Posterior vena cava (tissue), 2 donors: ENCODE results near the gene GABBR2. TPM values are rescaled to one million over a fixed set of nuclear protein-coding genes. Genes with fewer than 3 reads are reported as not detected.

Source experiments
- DNase-seq: peaks from one replicate; pipeline ENCODE4 v3.0.0-alpha.2; 2020; ENCODE audit warnings: low spot score
- intact Hi-C, 2 donors: fragments of 100-400 bp; cut with DNase I; formaldehyde crosslinking; loops; one replicate each; pipeline versions ENCODE4 v1.14.1 to v1.14.2; 2022 to 2023
- total RNA-seq, 2 donors: library from RNA; stranded (reverse); fragmentation: NEBNext Ultra II Directional; extraction: Animal tissue kit (Norgen Biotek cat#: 25700); gene quantifications; one replicate each; pipeline ENCODE4 v1.2.1, GENCODE V29; 2021
- donor health status: DM: yes; HTN: yes; CAD: no.
- donor health status: DM: yes; HTN: yes; CAD: no.

The GABBR2 gene
- total RNA-seq, 2 donors from 2014 or later = not detected

DNA sequence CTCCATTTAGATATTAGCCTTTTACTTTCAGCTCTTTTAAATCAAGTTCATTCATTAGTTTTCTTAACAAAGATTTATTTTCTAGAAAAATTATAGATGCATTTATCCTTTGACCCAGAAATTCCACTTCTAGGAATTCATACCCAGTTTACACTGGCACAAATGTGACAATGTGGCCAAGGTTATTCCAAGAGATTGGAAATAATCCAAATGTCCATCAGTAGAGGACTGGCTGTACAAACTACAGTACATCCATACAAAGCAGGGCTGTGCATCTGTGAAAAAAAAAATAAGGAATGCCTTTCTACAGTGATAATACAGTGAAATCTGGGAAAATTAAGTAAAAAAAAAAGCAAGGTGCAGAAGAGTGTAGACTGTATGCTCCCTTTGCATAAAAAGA is 149.2 kb downstream of the GABBR2 start:
- intact Hi-C loops = no loop called here
- DNase-seq = no peak

DNA sequence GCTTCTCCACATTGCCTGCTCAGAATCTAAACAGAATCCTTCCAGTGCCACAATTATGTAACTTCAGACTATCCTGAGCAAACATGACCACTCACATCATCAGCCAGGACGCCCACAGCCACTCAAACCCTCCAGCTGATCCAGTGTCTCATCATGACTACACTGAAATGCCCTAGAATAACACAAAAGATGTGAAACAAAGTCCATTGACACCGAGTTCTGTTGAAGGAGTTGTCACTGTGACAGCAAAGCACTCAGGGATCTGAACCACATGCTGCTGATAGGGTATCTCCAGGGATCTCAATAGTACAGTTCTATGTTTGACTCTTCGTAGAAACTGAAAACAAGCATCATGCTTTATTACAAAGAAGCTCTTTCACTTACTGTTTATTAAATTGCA is 150.2 kb downstream of the GABBR2 start:
- DNase-seq = no peak
- intact Hi-C loops = no loop called here

DNA sequence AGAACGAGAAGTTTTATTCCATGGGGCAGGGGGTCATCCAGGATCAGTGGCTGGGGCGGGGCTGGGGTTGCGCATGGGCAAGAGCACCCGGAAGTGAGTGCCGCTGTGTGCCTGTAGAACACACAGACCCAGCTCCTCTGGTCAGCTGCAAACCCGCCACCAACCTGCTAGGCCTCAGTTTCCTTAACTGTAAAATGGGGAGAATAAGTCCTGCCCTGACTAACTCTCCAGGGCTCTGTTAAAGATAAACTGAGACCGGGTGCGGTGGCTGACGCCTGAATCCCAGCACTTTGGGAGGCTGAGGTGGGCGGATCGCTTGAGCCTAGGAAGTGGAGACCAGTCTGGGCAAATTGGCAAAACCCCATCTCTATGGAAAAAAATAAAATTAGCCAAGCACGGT is 152.2 kb downstream of the GABBR2 start:
- intact Hi-C loops = no loop called here
- DNase-seq = no peak

DNA sequence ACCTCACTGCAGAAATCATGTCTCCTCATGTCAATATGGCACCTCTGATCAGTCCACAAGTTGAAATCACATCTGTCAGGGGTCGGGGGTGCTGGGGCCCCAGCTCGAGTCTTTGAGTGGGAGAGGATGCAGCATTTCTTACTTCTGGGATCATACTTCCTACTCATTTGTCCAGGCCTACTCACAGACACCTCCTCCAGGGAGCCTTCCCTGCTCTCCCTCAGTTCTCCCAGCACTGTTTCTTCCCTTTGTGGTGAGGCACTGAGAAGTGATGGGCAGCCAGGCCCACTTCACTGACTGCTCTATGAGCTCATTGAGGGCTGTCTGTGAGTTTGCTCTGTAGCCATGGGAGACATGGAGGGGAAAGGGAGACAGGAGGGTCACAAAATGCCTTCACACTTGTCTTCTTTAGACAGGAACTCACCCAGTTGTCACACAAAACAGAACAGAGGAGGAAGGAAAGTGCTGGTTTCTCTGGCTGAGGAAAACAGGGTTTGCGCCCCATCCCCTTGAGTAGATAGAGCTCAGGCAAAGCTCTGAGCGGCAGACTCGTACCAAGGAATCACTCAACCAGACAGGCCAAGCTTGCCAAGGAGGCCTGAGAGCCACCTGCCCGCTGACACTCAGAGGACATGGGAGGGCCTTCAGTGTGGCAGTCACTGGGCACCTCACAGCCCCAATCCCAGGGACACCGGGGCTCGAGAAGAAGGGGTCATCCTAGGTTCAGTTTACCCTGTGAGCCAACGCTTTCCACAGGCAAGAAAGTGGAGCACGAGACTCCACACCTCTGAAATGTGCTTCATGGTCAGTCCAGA is 152.9 kb downstream of the GABBR2 start:
- DNase-seq = no peak
- intact Hi-C loops = no loop called here

DNA sequence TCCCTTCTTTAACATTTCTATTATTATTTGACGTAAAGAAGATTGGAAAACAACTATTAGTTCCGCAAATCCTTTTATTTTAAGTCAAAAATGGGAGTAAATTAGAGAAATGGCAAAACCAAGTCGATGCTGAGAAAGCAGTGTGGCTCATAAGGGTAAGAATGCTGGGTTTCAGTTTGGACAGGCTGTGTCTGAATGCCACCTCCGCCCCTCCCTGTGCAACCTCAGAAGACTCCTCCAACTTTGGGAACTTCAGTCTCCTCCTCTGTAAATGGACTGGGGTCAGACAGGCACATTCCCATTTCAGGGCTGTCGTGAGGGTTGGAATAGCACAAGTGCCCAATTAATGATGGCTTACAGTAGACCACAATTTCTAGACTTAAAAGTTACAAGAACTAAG is 154.0 kb downstream of the GABBR2 start:
- DNase-seq = no peak
- intact Hi-C loops = no loop called here

DNA sequence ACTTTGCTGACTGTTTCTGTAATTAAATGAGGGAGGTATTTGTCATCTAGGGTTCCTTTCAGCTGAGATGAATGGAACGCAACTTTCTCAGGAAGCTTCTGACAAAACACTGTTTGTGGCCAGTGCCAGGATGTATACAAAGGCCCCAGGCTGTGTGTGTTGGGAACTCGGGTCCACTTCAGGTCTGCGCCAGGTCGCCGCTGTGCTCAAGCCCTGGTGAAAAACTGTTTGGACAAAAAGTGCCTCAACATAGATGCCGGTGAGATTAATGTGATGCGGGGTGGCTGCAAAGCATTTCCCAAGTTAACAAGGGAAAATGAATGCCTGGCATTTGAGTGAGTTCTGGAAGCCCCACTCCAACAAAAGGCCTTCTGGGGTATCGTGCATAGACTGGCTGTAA is 156.4 kb downstream of the GABBR2 start:
- intact Hi-C loops = no loop called here
- DNase-seq = no peak

DNA sequence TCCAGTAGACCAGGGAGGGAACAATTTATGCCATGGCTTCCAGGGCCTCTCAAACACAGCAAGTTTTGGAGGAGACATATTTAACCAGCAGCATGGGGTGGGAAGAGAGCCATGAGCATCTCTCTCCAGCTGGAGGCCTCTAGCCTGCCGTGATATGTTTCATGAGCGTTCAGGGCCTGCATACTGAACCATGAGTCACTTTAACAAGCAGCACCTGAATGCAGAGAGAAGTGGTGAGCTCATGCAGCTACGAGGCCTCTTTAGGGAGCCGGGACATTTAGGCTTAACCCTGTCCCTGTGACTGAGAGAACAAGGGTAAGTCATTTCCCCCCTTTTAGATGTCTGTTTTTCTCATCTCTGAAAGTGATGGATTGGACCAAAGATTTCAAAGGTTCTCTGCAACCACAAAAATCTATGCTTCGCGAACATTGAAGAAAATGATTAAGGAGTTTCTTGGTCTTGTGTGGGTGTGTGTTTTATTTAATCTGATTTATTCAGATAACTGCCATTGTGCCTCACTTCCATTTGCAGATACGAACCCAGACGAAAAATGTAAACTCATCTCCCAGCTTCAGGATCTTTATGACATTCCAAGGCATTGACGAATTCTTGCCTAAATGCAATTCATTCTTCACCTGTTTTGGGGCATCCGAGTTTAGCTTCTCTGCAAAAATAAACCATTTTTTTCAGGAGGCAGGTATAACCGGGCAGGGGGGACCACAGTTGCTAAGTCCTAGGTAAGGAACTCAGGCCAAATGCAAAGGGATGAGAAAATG is 157.0 kb downstream of the GABBR2 start:
- no peak for DNase-seq
- intact Hi-C loops = no loop called here

DNA sequence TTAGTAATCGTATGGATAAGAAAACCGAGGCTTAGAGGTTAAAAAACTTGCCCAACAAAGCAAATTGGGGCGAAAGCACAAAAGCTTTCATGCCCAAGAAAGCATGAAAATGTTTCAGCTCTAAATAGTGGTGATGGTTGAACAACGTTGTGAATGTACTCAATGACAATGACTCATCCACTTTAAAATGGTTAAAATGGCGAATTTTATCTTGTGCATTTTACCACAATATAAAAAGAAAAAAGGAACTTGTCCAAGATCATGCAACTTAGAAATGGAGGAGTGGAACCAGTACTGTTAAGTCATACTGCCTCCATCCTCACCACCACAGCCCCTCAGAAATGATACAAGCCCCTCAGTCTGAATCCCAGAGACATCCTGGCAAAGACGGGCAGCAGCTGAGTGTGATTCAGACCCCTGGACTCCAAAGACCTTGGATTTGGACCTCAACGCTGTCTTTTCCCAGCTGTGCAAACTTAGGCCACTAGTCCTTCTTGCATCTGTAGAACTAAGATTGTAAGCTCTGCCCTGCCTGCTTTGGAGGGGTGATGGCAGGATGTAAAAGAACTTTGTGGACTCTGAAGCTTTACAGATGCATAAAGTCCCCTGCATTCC is 158.4 kb downstream of the GABBR2 start:
- intact Hi-C loops = no loop called here
- DNase-seq = no peak

DNA sequence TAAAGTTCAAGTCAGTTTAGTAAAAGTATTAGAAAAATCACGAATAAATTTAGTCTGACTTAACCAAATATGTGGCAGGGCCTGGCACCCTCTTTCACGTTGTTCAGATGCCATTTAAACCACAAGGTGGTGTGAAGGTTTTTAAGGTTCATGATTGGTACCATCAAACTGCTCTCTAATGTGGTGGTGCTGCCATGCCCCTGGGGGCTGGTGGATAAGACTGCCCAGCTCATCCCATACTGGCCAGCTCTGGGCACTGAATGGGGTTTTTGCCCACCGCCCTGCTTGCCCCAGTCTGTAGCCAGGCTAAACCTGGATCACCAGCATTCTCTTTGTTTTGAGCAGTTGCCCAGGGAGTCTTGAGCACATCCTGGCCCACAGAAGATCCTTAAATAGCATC is 159.3 kb downstream of the GABBR2 start:
- intact Hi-C loops = no loop called here
- no peak for DNase-seq

DNA sequence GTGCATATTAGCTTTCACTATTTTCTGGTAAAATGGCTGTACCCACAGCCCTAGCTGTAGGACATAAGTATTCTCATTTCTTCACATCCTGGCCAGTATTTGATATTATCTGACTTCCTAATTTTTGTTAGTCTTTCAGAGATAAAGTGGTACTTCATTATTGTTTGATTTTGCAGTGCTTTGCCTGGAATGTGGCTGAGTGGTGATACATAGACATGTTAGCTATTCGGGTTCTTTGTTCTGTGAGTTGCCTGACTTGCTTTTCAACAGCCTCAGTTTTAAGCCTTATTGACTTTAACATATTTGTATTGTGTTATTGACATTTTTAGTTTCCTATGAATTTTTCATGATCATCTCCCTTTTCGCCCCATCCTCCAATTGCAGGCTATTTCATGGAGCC is 161.1 kb downstream of the GABBR2 start:
- no peak for DNase-seq
- intact Hi-C loops = no loop called here

DNA sequence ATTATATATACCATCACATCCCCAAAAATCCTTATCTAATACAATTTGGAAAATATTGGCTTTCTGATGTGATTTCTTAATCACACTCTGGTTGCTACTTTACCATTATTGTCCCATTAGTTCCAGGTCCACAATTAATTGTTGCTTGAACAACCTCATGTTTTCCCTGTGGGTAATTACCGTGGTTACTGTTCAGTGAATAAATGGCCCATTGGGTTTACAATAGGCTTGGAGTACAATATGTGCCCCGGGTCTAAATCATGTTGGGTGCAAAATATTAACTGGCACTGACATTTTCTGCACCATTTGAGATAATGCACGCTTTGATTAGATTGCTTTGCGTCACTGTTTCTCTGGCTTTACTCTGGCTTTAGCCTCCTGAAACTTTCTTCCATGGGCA is 163.7 kb downstream of the GABBR2 start:
- intact Hi-C loops = no loop called here
- DNase-seq = no peak

DNA sequence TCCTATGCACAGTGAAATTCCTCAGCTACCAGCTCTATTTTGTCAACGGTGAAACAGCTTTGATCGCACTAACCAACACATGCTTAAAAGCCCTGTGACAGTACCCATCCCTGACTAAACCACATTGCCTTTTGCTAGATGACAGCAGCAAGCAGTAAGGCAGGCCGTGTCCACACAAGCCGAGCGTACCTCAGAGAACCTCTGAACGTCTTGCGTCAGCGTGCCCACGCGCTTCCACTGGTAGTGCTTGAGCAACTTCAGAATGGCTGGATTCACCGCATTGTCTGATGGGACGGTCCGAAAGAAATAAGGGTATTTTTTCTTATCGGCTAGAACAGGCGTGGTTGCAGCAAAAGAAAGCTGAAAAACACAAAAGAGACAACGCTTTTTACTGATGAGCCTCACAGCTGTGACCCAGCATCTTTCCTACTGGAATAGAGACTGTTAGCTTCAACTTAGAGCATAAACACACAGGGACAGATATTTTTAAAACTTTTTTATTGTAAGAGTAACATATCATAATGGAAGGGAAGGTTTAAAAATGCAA is 167.0 kb downstream of the GABBR2 start:
- DNase-seq = no peak
- intact Hi-C loops = no loop called here

DNA sequence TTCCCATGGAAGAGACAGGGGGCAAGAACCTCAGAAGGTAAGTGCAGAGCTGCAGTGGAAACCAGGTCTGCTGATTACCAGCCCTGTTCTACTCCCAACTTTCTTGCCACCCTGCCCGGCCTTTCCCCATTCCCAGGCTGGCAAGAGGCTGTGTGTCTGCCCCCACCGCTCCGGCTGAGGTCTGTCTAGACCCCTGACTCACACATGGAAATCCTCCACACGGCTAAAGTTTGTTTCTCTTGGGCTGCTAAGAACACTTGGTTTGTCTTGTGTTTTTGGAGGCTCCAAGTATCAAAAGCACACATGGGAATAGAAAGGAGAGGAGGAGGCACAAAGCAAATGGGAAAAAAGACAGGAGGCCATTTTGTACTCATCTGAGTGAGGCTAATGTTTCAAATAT is 168.3 kb downstream of the GABBR2 start:
- DNase-seq = no peak
- intact Hi-C loops = no loop called here

DNA sequence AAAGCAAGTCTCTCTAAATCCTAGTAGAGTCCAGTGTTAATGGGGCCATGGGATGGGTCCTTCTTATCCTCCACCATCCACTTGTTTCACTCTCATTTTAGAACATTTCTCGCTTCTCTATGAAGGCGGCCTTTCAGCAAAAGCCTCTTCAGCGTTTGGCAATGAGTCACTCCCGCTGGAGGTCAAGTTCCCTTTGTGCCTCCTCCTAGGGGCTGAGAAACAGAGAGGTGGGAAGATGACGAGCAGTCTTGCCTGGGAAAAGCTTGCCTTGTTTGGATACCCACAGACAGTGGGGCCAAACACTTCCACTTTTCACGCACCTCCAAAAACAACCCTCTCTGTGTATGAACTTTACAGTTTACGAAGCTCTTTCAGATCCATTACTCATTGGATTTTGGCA is 168.8 kb downstream of the GABBR2 start:
- intact Hi-C loops = no loop called here
- no peak for DNase-seq

DNA sequence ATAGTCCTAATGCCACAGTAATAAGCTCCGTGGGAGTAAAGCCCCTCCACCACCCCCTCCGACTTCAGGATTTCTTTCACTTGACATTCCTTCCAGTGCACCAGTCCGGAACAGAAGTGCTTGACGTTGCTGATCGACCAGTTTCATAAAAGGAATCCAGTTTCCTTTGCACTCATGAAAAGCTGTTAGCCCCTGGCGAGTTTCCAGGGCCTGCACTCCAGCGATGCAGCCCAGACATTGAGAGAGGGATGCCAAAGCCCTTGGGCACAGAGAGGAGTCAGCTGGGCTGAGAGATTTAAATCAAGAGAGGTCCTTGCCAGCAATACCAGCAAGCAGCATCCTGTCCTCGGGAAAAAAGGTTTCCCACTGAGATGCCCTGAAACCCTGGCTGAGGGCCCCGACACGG is 170.1 kb downstream of the GABBR2 start:
- DNase-seq = no peak
- intact Hi-C loops = no loop called here

DNA sequence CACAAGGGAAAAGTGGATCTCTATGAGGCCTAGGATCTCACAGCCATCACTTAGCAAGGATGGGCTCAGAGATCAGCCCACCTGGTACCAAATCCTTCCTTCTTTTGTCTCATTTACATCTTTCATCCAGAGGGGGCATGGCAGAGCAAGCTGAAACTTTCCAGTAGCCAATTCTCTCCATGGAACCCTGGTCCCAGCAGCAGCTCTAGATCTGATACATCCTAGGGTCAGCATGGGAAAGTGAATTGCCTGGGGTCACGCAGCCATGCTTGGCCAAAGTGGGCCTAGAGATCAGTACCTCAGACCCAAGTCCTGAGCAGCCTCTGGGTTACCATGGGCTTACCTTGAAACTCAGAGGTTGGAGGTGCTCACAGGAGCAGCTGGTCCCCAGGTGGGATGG is 170.5 kb downstream of the GABBR2 start:
- intact Hi-C loops = no loop called here
- DNase-seq = no peak

DNA sequence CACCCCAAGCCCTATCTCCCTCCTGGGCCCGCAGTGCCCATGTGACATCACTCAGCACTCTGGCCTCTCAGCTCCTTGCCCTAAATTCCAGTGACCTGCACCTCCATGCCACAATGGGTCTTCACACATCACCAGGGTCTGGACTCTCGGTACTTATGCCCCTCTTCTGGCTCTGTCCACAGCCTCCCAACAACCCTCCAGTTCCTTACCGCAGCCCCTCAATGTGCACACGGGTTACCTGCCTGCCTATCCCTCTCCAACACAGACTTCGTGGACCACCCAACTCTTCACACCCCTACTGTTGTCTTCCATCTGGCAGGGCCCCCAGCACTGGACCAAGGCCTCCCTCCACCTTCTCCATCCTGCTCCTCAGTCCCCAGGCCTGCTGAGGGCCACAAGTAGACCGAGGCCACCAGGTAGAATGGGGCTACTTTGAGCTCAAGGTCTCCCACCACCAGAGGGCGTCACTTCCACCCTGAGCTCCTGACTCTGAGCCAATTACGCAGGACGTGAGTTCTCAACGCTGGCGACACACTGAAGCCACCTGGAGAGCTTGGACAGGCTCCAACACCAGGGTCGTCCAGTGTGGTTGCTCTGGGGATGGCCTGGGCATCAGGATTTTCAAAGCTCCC is 172.1 kb downstream of the GABBR2 start:
- intact Hi-C loops = no loop called here
- DNase-seq = no peak

DNA sequence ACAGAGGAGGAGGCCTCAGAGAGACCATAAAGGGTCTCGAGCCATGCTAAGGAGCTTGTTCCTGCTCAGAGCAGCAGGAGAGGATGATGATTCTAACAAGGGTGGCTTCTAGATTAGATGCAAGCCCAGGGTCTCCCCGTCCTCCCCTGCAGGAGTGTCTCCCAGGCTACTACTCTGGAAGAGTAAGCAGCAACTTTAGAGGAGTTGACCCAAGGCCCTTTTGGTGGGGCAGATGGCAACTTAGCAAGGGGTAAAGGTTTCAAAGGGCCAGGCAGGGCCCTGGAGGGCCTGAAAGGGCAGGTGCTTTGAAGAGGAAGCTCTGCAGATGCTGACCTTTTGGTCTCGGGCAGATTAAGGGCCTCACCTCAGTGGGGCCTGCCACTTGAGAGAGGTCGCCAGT is 174.9 kb downstream of the GABBR2 start:
- DNase-seq = no peak
- intact Hi-C loops = no loop called here

DNA sequence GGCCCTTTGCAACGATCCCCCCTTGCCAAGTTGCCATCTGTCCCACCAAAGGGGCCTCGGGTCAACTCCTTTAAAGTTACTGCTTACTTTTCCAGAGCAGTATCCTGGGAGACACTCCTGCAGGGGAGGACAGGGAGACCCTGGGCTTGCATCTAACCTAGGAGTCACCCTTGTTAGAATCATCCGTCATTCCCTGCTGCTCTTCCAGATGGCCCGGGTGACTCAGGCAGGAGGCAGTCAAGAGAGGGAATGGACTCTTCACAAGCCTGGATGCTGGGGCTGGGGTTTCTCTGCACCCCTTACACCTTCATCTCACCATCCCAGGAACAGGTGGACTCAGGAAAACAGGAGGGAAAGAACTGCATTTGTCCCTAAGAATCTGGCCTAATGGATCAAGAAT is 175.6 kb downstream of the GABBR2 start:
- DNase-seq = no peak
- intact Hi-C loops = no loop called here

DNA sequence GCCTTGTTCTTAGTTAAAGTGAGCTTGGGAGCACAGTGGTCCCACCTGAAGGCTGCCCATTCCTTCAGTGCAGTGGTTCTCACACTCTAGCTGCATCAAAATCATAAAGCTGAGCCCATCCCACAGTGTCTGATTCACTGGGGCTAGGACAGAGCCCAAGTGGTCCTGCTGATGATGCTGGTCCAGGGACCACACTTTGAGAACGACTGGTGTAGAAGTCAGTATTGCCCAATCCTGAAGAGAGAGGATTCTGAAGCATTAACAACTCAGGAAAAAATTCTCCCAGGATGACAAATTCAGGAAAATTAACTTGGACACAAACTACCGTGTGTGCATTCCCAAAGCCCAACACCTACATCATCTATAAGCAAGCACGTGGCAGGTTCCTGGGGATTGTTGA is 176.2 kb downstream of the GABBR2 start:
- no peak for DNase-seq
- intact Hi-C loops = no loop called here
